Stimulated activated CD4-positive, alpha-beta T cell treated with anti-CD3 and anti-CD28 coated beads, Interleukin-1b, Interleukin-23, amount 100 ng/mL, for 24 hours (primary cell): ENCODE results near the gene ANLN.
"Not testable (repeated sequence)": the region's sequence is repeated elsewhere in the genome, so short reads cannot be mapped to it uniquely, and the experiment has no call there.

Experiments used
- DNase-seq, 4 experiments: peaks; one replicate each; pipeline ENCODE4 v3.0.0-alpha.2; 2020; ENCODE audit warnings: low read depth in 4 of 4, low spot score in 1 of 4

ANLN gene

DNA sequence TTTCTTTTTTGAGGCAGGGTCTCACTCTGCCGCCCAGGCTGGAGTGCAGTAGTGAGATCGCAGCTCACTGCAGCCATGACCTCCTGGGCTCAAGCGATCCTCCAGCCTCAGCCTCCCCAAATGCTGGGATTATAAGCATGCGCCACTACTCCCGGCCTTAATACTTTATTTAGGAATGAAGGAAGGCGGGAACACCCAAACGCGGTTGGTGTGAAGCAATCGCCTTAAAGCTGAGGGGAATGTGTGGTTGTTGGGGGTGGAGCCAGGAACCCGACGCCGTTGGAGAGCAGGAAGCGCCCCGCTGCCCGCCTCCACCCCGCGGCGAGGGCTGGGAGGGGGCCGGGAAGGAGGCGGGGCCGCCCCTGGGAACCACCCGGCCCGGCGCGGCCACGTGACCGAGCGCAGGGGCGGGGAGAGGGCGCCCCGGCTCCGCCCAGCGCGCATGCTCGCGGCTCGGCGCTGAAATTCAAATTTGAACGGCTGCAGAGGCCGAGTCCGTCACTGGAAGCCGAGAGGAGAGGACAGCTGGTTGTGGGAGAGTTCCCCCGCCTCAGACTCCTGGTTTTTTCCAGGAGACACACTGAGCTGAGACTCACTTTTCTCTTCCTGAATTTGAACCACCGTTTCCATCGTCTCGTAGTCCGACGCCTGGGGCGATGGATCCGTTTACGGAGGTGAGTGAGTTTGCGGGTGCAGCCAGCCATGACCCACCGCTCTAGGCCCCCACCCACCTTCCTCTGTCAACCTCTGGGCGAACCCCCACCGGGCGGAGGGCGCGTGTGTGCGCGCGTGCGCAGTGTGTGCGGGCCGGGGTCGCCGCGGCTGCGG lies at the start of gene ANLN:
Gene ANLN, plus strand, starts transcription at position 492 of the 828 bp plus-strand sequence. Its CDS starts 165 bp downstream, at position 657.
- peak; percentile 59 to 80 (median 66) for DNase-seq

- no peak for DNase-seq
Observed at GRCh38 chr7:36343548-36343947, 46.1 kb upstream of the ANLN start.

DNA sequence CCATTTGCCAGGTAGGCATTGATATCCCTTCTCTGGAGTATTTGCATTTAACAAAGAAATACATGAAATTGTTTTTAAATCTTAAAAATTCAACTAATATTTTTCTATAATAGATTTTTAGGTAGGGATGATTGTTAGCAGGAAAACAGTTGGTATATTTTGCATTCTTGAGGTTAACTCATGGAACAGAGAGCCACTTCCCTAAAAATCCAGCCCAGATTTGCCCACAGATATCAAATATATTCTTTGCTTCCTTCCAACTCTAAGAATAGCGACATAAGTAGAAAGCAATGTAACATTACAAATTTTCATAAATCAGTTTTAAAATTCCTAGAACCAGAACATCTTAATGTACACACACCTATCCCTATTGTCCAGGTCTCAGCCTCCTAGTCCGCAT lies 45.0 kb upstream of the ANLN start:
- DNase-seq, result no peak

GRCh38 chr7:36346260-36346831 lies 43.3 kb upstream of the ANLN start:
- DNase-seq, result no peak

DNA sequence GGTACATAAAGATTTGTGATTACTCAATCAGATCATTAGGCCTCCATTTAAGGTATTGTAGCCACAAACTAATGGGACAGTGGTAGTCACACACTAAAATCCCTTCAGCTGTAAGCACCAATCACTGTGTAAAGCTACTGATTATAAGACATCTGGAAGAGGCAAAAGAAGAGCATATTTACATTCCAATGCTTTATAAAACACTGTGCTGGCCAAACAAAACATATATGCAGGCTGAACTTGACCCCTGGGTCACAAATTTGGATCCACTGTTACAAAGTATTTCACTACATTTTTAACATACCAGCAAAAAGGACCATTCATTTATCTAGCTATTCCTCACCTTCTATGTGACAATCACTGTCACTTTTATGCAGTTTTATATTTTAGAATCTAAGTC lies 41.4 kb upstream of the ANLN start:
- DNase-seq, result no peak

DNA sequence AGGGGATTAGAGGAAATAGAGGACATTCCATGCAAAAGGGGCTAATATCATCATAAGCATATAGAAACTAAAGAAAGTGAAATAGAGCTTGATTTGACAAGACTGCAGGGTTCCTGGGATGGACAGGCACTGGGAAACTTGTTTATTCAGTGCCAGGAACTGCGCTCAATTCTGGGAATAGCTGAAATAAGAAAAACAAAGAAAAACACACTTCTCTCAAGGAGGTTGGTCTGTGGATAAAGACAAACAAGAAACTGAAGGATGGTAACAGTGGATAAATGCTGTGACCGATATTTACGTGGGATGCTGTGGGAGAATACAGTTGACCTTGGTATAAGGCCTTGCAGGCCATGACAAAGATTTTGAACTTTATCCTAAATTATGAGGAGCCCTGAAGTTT lies 40.9 kb upstream of the ANLN start:
- DNase-seq, result no peak

DNA sequence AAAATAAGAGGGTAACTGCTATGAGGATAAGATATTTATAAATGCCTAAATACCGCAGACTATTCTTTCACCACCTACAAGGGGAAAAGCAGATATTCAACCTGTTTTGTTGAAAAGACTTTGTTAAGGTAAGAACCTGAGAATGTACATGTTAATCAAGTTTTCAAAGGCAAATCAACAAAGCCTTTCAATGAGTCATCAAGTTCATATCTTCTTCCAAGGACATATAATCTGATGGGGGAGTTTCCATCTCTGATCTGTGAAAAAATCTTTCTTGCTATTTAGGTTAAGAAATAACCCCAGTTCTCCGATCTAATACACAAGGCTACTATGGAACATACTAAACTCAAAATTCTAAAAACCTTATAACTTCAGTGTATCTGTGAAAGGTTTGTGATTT lies 40.0 kb upstream of the ANLN start:
- DNase-seq, result no peak

- no peak for DNase-seq
Observed at GRCh38 chr7:36355490-36355889, 34.2 kb upstream of the ANLN start.

DNA sequence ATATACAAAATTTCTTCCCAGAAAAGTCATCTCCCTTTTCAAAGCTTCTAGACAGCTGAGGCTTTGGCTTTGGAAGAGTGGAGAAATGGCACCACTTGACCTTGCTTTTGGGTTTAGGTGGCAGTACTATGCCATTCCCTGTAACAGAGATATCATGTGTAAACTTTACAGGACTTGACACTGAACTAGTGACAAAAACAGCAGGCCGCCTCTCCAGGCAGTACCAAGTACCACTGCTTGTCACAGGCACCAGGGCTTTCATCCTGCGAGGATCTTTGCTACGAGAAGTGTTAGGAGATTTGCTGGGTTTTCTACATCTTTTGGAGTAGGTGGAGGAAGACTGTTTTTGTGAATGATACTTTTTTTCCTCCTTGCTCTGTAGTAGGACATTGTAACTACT lies 32.6 kb upstream of the ANLN start:
- DNase-seq, result no peak

- DNase-seq, result no peak
Observed at GRCh38 chr7:36358589-36358988, 31.1 kb upstream of the ANLN start.

DNA sequence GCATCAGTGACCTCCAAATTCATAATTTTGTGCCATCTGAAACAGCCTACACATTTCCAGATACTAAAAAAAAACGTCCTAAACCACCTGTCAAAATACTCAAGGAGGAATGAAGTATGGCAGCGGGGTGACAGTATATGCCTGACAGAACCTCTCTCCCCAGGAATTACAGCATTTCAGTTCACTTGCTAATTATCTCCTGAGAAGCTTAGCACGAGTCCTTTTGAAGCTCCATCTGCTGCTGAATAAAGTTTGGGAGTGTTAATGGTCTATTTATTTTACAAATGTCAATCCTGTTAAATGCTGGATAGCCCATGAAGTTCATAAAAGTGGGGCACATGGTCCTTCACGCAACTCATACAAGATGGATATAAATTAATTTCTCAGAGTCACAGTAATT lies 29.4 kb upstream of the ANLN start:
- DNase-seq, result no peak

GRCh38 chr7:36361227-36361626 lies 28.4 kb upstream of the ANLN start:
- DNase-seq, result no peak

GRCh38 chr7:36363515-36363914 lies 26.1 kb upstream of the ANLN start:
- no peak for DNase-seq

DNA sequence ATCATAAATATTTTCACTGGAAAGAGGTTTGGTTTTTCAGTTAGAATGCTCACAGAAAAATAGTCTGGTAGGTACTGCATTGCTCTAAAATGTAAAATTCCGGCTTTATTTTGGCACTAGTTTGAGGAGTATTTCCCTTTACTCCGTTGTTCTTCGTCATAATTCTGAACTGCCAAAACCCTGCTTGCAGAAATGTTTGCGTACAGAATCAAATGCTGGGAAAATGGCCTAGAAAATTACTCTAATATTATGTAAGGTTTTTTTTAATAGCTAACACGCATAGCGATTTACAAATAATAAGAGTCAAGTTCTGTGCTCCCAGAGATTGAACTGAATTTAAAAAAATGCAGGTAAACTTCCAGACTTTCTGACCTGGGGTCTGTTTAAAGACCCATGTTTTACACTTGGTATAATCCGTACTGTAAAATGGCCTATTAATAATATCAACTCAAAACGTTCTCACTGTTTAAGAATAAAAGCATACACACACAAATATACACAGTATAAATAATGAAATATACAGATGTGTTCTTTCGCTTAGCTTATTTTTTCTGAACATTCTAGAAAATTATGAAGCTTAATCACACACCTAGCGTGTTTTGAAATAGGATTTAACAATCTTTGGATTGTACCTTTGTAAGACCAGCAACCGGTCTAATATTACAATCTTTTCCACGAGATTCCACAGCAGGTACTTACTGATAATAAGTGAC lies 23.5 kb upstream of the ANLN start:
- DNase-seq, result no peak

- peak; percentile 81 to 85 (median 84) for DNase-seq
Observed at GRCh38 chr7:36366718-36367560, 22.7 kb upstream of the ANLN start.

DNA sequence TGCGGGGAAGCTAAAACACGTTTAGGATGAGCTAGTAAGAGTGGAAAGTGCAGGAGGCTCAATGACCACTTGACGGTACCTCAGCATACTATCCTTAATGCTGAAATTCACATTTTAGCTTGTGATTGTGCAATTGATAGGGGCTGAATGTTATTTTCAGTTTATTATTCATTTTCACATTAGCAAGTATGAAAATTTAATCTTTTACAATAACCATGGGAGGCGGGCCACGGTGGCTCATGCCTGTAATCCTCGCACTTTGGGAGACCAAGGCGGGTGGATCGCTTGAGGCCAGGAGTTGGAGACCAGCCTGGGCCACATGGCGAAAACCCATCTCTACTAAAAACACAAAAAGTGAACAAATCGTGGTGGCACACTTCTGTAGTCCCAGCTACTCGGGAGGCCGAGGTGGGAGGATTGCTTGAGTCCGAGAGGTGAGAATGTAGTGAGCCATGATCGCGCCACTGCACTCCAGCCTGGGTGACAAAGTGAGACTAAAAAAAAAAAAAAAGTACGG lies 22.0 kb upstream of the ANLN start:
- DNase-seq, result no peak

- no peak for DNase-seq
Observed at GRCh38 chr7:36368496-36368895, 21.2 kb upstream of the ANLN start.

GRCh38 chr7:36369171-36369570 lies 20.5 kb upstream of the ANLN start:
- no peak for DNase-seq

GRCh38 chr7:36370046-36370445 lies 19.6 kb upstream of the ANLN start:
- DNase-seq, result no peak

DNA sequence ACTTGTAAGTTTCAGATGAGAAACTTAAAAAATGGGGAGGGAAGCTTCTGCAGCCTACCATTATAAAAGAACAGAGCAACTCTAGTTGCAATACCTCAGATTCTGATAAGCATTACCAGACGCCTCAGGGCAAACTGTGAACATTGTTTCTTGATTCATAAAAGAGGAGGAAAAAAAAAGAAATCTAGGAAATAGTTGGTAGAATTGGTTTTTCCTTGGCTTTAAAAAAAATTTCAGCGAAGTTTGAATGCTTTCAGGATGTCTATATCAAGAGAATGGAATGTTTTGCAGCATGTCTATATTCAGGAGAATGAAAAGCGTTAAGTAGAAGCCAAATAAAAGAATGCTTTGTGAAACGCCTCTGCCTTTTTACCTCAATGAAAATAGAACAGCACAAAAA lies 17.5 kb upstream of the ANLN start:
- no peak for DNase-seq

- DNase-seq, result not testable (repeated sequence)
Observed at GRCh38 chr7:36378555-36378954, 11.1 kb upstream of the ANLN start.
